ENCODE results near the gene BRD3OS. TPM values are rescaled to one million over a fixed set of nuclear protein-coding genes. Genes with fewer than 3 reads are reported as not detected.

The BRD3OS gene
- total RNA-seq, 1 experiment from 2014 or later, result 13.6 TPM

DNA sequence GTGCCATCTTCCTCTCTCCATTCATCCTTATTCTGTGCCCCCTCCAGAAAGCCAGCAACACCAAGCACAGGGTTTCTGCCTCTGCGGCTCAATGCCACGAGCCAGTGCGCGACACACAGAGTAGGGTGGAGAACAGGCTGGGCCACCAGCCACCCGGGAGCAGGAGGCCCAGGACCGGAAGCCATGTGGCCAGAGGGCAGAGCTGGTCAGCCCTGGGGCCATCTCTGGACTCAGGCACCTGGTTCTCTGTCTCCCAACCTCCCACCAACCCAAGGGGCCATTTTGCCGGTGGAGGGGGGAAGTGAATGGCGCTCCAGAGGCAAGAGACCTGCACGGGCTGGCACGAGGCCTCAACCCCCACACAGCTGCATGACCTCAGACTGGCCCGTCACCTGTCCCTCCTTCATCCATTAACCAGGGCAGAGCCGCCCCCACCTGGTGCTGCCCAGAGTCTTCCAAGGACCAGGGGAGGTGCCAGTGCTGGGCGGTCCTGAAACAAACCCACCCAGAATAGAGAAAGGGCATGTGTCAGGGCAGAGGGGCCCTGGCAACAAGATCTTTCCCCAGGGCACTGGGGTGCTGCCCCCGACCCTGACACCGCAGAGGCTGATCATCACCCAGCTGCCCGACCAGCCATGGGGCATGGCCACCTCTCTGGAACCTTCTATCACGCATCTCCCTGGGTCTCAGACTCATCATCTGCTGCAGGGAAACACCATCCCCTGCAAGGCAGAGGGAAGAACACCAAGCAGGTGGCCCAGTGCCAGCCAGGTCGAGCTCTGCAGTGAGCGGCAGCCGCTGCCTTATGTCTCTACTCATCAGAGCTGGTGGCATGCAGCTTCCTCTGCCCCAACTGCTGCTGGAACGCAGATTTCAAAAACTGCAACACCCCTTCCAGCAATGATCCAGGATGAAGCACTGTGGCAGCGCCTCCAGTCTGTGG, 45.1 kb upstream of the BRD3OS start:
- Histone ChIP-seq H3K4me2 (ENCODE audit: low read length) (no peak overlapping the region), H3K27ac (ENCODE audit: low read length) (no peak overlapping the region)
- POLR2A ChIA-PET (ENCODE audit: unreplicated experiment), result no interaction called here

DNA sequence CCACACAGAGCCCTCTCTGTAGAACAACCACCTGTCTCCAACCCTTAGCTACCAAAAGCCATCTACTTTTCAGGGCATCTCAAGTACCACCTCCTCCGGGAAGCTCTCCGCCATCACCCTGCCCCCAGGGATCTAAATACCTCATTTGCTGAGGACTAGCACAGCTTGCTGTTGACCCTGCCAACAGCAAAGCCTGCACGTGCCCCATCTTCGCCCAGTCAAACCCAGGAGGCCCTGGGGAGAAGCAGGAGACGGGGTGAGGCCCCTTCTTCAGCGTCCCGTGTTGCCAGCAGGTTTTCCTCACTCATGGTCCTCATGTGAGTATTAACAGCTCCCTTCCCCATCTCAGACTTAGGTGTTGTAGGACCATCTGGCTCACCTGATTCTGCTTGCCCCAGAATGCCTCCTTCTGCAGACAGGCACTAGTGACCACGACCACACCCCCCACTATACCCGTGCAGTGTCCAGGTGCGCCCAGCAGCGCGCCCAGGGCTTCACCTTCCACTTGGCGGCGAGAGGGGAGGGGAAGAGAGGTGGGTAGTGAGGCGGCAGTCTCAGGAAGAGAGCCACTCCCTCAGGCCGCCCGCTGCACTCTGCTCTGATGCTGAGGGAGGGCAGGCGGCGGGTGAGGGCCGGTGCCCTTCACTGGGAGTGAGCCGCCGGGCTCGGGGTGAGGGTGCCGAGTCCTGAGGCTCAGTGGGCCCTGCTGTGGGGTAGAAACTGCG, 44.3 kb upstream of the BRD3OS start:
- CTCF ChIA-PET, result no interaction called here
- no TSS peak for BruUV-seq (replicated peaks)
- H3K27ac ChIP-seq (ENCODE audit: low read length), result no peak overlapping the region

More for the DNA sequence above, 45.1 kb upstream of the BRD3OS start:
- Histone ChIP-seq H3K79me2 (ENCODE audit: low read length) (peaks cover 87% of the 10 kb centered on the region), H3K4me3 (ENCODE audit: low read length) (no peak overlapping the region), H3K4me1 (ENCODE audit: insufficient read depth, low read length) (no peaks in the 10 kb centered on the region), H3F3A (ENCODE audit: low read length, unreplicated experiment) (no peaks in the 10 kb centered on the region), H3K36me3 (ENCODE audit: low read depth, low read length) (no peaks in the 10 kb centered on the region), H3K9ac (ENCODE audit: low read length) (no peak overlapping the region), H4K20me1 (ENCODE audit: low read length) (0 out of 2 replicates have a peak, but pooled peaks cover 5% of the 10 kb centered on the region), H3K9me2 (replicated peaks; ENCODE audit: low read length) (no peaks in the 10 kb centered on the region), H3K9me3 (ENCODE audit: low read length) (no peaks in the 10 kb centered on the region), H2AFZ (ENCODE audit: low read length) (no peak overlapping the region), H3K27me3 (ENCODE audit: low read length) (no peaks in the 10 kb centered on the region)
- no peak for ATAC-seq
- intact Hi-C loops (cut with micrococcal nuclease), result no loop called here
- TF ChIP-seq, protein P1, sequence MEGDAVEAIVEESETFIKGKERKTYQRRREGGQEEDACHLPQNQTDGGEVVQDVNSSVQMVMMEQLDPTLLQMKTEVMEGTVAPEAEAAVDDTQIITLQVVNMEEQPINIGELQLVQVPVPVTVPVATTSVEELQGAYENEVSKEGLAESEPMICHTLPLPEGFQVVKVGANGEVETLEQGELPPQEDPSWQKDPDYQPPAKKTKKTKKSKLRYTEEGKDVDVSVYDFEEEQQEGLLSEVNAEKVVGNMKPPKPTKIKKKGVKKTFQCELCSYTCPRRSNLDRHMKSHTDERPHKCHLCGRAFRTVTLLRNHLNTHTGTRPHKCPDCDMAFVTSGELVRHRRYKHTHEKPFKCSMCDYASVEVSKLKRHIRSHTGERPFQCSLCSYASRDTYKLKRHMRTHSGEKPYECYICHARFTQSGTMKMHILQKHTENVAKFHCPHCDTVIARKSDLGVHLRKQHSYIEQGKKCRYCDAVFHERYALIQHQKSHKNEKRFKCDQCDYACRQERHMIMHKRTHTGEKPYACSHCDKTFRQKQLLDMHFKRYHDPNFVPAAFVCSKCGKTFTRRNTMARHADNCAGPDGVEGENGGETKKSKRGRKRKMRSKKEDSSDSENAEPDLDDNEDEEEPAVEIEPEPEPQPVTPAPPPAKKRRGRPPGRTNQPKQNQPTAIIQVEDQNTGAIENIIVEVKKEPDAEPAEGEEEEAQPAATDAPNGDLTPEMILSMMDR (conservative IDR thresholded peaks at IDR 0.05; ENCODE audit: low read depth, low read length), result no peak
- no peak for TF ChIP-seq EZH2phosphoT487 (IDR thresholded peaks at IDR 0.05; ENCODE audit: borderline replicate concordance, low read length)
- no peak for TF ChIP-seq EZH2 (IDR thresholded peaks at IDR 0.05; ENCODE audit: low read length, unreplicated experiment)
- CTCF ChIA-PET, result no interaction called here
- DNase-seq, result no peak
- no TSS peak for BruUV-seq (replicated peaks)

More for the DNA sequence above, 44.3 kb upstream of the BRD3OS start:
- H3K27me3 ChIP-seq (ENCODE audit: low read length), result no peaks in the 10 kb centered on the region
- intact Hi-C loops (cut with micrococcal nuclease), result no loop called here
- POLR2A ChIA-PET (ENCODE audit: unreplicated experiment), result no interaction called here
- no peak overlapping the region for H3K9ac ChIP-seq (ENCODE audit: low read length)
- no peaks in the 10 kb centered on the region for H4K20me1 ChIP-seq (ENCODE audit: low read length)
- ATAC-seq, result no peak
- no peak overlapping the region for H3K4me2 ChIP-seq (ENCODE audit: low read length)
- H3K4me3 ChIP-seq (ENCODE audit: low read length), result no peak overlapping the region
- H2AFZ ChIP-seq (ENCODE audit: low read length), result no peak overlapping the region
- TF ChIP-seq, protein P1 (conservative IDR thresholded peaks at IDR 0.05; ENCODE audit: low read depth, low read length), result no peak
- no peaks in the 10 kb centered on the region for H3F3A ChIP-seq (ENCODE audit: low read length, unreplicated experiment)
- no peak for DNase-seq
- peaks cover 89% of the 10 kb centered on the region for H3K79me2 ChIP-seq (ENCODE audit: low read length)
- no peaks in the 10 kb centered on the region for H3K36me3 ChIP-seq (ENCODE audit: low read depth, low read length)
- H3K9me2 ChIP-seq (replicated peaks; ENCODE audit: low read length), result no peaks in the 10 kb centered on the region
- H3K9me3 ChIP-seq (ENCODE audit: low read length), result no peaks in the 10 kb centered on the region
- H3K4me1 ChIP-seq (ENCODE audit: insufficient read depth, low read length), result no peaks in the 10 kb centered on the region
